Posterior vena cava (tissue), 2 donors: Measurements from ENCODE around the gene TPRG1. TPM values are rescaled to one million over a fixed set of nuclear protein-coding genes. Genes with fewer than 3 reads are reported as not detected.

Experiments
- DNase-seq: peaks from one replicate; pipeline ENCODE4 v3.0.0-alpha.2; 2020; ENCODE audit warnings: low spot score
- intact Hi-C, 2 donors: fragments of 100-400 bp; cut with DNase I; formaldehyde crosslinking; loops; one replicate each; pipeline versions ENCODE4 v1.14.1 to v1.14.2; 2022 to 2023
- total RNA-seq, 2 donors: library from RNA; stranded (reverse); fragmentation: NEBNext Ultra II Directional; extraction: Animal tissue kit (Norgen Biotek cat#: 25700); gene quantifications; one replicate each; pipeline ENCODE4 v1.2.1, GENCODE V29; 2021
- donor health status: DM: yes; HTN: yes; CAD: no.
- donor health status: DM: yes; HTN: yes; CAD: no.

Gene TPRG1
- total RNA-seq, 2 donors from 2014 or later: 14.2 to 15.2 TPM

GRCh38 chr3:189158034-189158433 is 13.7 kb upstream of the TPRG1 start:
- DNase-seq: no peak
- intact Hi-C loops: no loop called here

GRCh38 chr3:189160519-189161309 is 11.1 kb upstream of the TPRG1 start:
- no peak for DNase-seq
- intact Hi-C loops: no loop called here

- intact Hi-C loops: no loop called here
- no peak for DNase-seq
Observed at GRCh38 chr3:189165092-189165612, 6.6 kb upstream of the TPRG1 start.

GRCh38 chr3:189166321-189166720 is 5.5 kb upstream of the TPRG1 start:
- no peak for DNase-seq
- intact Hi-C loops: no loop called here

GRCh38 chr3:189167027-189167766 is 4.6 kb upstream of the TPRG1 start:
- no peak for DNase-seq
- intact Hi-C loops: no loop called here

GRCh38 chr3:189168711-189169110 is 3.1 kb upstream of the TPRG1 start:
- intact Hi-C loops: no loop called here
- DNase-seq: no peak

GRCh38 chr3:189169728-189170127 is 2.0 kb upstream of the TPRG1 start:
- DNase-seq: no peak
- intact Hi-C loops: no loop called here

GRCh38 chr3:189170559-189170958 is 1.2 kb upstream of the TPRG1 start:
- DNase-seq: no peak
- intact Hi-C loops: no loop called here

GRCh38 chr3:189172668-189173419 is 1.1 kb downstream of the TPRG1 start:
- intact Hi-C loops: no loop called here
- no peak for DNase-seq

- no peak for DNase-seq
- intact Hi-C loops: no loop called here
Observed at GRCh38 chr3:189184566-189184965, 12.8 kb downstream of the TPRG1 start.

GRCh38 chr3:189186101-189186500 is 14.3 kb downstream of the TPRG1 start:
- intact Hi-C loops: no loop called here
- DNase-seq: no peak

- intact Hi-C loops: no loop called here
- no peak for DNase-seq
Observed at GRCh38 chr3:189188466-189188865, 16.7 kb downstream of the TPRG1 start.

- DNase-seq: no peak
- intact Hi-C loops: no loop called here
Observed at GRCh38 chr3:189192725-189193124, 21.0 kb downstream of the TPRG1 start.

GRCh38 chr3:189195302-189195701 is 23.5 kb downstream of the TPRG1 start:
- no peak for DNase-seq
- intact Hi-C loops: no loop called here

- DNase-seq: no peak
- intact Hi-C loops: no loop called here
Observed at GRCh38 chr3:189202106-189202505, 30.3 kb downstream of the TPRG1 start.

GRCh38 chr3:189202583-189202982 is 30.8 kb downstream of the TPRG1 start:
- intact Hi-C loops: no loop called here
- DNase-seq: no peak

- intact Hi-C loops: no loop called here
- no peak for DNase-seq
Observed at GRCh38 chr3:189204167-189204866, 32.5 kb downstream of the TPRG1 start.

GRCh38 chr3:189204937-189205336 is 33.2 kb downstream of the TPRG1 start:
- intact Hi-C loops: no loop called here
- no peak for DNase-seq

GRCh38 chr3:189210251-189210770 is 38.5 kb downstream of the TPRG1 start:
- intact Hi-C loops: no loop called here
- no peak for DNase-seq
